22Rv1 (cell line): ENCODE measurements around the gene SLC11A1.
A peak's percentile ranks its signal among the peaks of the same experiment; 100 is the strongest.

Experiments
- H3K27ac ChIP-seq: fragments of 450-650 bp; 2 replicates; pipeline ENCODE4 v1.5.1; 2017
- ZFX ChIP-seq: fragments of 450-650 bp; IDR thresholded peaks from 2 replicates; pipeline ENCODE4 v1.6.1; 2017; ENCODE audit warnings: antibody characterized with exemption, borderline replicate concordance
- TF ChIP-seq, protein P1 (sequence below): fragments of 450-650 bp; IDR thresholded peaks from 2 replicates; pipeline ENCODE4 v1.5.1; 2017; ENCODE audit warnings: mild to moderate bottlenecking

SLC11A1 gene

DNA sequence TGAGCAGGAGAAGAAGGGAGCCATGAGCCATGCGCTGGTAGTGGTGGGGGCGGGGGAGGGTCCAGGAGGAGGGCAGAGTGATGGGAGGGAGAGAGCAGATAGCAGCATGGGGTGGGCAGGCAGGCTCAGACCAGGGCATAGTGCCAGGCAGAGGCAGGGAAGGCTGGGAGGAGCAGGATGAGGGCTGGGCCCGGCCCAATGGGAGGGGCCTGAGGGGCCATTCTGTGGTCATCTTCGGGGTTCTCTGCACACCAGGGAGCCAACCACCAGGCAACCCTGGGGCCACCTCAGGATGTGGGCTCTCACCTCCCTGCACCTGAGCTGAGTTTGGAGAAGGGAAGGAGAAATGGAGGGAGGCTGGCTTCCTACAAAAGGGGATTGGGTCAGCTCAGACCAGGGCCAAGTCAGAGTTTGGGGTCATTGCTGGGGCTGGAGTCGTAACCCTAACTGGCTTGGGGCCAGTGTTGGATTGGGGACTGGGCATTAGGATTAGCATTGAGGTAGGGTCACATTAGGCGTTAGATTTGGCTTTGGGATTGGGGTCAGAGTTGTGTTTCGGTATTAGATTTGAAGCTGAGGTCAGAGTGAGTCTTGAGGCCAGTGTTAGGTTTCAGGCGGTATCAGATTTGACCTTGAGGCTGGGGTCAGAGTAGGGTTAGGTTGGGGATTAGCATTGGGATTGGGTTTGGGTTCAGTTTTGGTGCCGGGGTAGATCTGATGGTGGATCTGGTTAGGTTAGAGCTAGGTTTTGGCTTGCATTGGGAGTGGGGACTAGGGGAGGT, 48.0 kb downstream of the SLC11A1 start:
- TF ChIP-seq ZFX = no peak
- TF ChIP-seq, protein P1, sequence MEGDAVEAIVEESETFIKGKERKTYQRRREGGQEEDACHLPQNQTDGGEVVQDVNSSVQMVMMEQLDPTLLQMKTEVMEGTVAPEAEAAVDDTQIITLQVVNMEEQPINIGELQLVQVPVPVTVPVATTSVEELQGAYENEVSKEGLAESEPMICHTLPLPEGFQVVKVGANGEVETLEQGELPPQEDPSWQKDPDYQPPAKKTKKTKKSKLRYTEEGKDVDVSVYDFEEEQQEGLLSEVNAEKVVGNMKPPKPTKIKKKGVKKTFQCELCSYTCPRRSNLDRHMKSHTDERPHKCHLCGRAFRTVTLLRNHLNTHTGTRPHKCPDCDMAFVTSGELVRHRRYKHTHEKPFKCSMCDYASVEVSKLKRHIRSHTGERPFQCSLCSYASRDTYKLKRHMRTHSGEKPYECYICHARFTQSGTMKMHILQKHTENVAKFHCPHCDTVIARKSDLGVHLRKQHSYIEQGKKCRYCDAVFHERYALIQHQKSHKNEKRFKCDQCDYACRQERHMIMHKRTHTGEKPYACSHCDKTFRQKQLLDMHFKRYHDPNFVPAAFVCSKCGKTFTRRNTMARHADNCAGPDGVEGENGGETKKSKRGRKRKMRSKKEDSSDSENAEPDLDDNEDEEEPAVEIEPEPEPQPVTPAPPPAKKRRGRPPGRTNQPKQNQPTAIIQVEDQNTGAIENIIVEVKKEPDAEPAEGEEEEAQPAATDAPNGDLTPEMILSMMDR = no peak

DNA sequence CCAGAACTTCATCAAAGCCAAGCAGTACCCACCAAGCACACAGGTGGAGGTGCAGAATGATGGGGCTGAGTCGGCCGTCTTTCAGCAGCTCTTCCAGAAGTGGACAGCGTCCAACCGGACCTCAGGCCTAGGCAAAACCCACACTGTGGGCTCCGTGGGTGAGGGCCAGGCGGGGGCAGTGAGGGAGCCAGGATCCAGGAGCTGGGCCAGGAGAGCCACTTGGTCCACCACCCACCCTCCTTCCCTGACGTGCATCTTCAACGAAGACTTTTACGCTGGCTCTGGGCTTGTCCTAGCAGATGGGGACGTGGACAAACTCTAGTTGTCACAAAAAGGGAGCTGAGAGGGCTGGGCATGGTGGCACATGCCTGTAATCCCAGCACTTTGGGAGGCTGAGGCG, 48.6 kb downstream of the SLC11A1 start:
- TF ChIP-seq ZFX = no peak
- TF ChIP-seq, protein P1 = no peak
- no peak overlapping the region for H3K27ac ChIP-seq

More for the DNA sequence above, 48.0 kb downstream of the SLC11A1 start:
- no peak overlapping the region for H3K27ac ChIP-seq

DNA sequence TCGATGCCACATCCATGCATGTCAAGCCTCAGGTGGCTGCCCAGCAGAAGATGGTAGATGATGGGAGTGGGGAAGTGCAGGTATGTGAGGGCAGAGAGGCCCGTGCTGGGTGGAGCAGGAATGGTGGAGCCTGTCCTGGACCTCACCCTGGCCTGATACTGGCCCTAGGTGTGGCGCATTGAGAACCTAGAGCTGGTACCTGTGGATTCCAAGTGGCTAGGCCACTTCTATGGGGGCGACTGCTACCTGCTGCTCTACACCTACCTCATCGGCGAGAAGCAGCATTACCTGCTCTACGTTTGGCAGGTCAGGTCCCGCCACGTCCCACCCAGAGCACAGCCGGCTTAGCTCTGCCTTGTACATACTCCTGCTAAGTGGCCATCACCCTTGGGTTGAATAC, 49.8 kb downstream of the SLC11A1 start:
- no peak overlapping the region for H3K27ac ChIP-seq
- TF ChIP-seq, protein P1 = no peak
- no peak for TF ChIP-seq ZFX

GRCh38 chr2:218432676-218433365, 50.7 kb downstream of the SLC11A1 start:
- TF ChIP-seq, protein P1 = no peak
- H3K27ac ChIP-seq = no peak overlapping the region; the same call in 1 of the 2 replicates

- TF ChIP-seq ZFX = no peak
- TF ChIP-seq, protein P1 = no peak
Observed at GRCh38 chr2:218434456-218434855, 52.4 kb downstream of the SLC11A1 start.

GRCh38 chr2:218435003-218435982, 53.2 kb downstream of the SLC11A1 start:
- peak overlapping the region; percentile 100 for H3K27ac ChIP-seq
- TF ChIP-seq, protein P1 = no peak
- no peak for TF ChIP-seq ZFX

More at GRCh38 chr2:218434456-218434855, 52.4 kb downstream of the SLC11A1 start:
- H3K27ac ChIP-seq = peak overlapping the region; percentile 100
